Erythroblast (primary cell): ENCODE results near the gene RIOX2.

Experiments
- GATA1 ChIP-seq: IDR thresholded peaks from 2 replicates; pipeline ENCODE4 v1.6.1; 2011; ENCODE audit warnings: low read depth, mild to moderate bottlenecking, control low read depth, low read length, moderate library complexity
- POLR2A ChIP-seq: IDR thresholded peaks from 2 replicates; pipeline ENCODE4 v1.6.1; 2011; ENCODE audit warnings: mild to moderate bottlenecking, low read length

GRCh38 chr3:97994328-97994945 lies 22.2 kb upstream of the RIOX2 start:
- no peak for TF ChIP-seq POLR2A
- no peak for TF ChIP-seq GATA1
